T-cell (primary cell): ENCODE results near the gene CALR. TPM values are rescaled to one million over a fixed set of nuclear protein-coding genes. Genes with fewer than 3 reads are reported as not detected.

Experiments used
- ATAC-seq, 4 experiments: fragments of 200-7000 bp in 3 of 4; fragments of 150-1000 bp in 1 of 4; cut with Tn5 transposase; replicated peaks in 1 of 4; 1 replicate in 3 of 4; 2 replicates in 1 of 4; pipeline ENCODE4 v1.10.0; 2021; ENCODE audit warnings: moderate library complexity in 3 of 4, mild to moderate bottlenecking in 2 of 4, moderate number of reproducible peaks in 1 of 4
- CTCF ChIA-PET, 2 donors: fragments of 300-600 bp; sonication (Branson Sonifier 250); formaldehyde crosslinking; loops; one replicate each; lab custom pipeline; 2022; ENCODE audit warnings: antibody characterized with exemption in 2 of 2; lab: Charles Lee
- POLR2A ChIA-PET, 2 donors: fragments of 300-600 bp; sonication (Branson Sonifier 250); formaldehyde crosslinking; loops; one replicate each; lab custom pipeline; 2022; ENCODE audit warnings: antibody characterized with exemption in 2 of 2; lab: Charles Lee
- DNase-seq, 35 experiments: peaks; one replicate each; pipeline versions ENCODE4 v3.0.0 to v3.0.0-alpha.2; 2013 to 2023
- H3K27ac ChIP-seq: one replicate; pipeline ENCODE4 v1.5.1; 2013; ENCODE audit warnings: low read length
- H3K27me3 ChIP-seq, 2 experiments: replicated peaks in 1 of 2; 1 replicate in 1 of 2; 2 replicates in 1 of 2; pipeline versions ENCODE4 v1.6.1 to v1.7.0; 2013; ENCODE audit warnings: low read length in 1 of 2, mixed read lengths in 1 of 2; ENCODE audit not compliant: control insufficient read depth in 2 of 2, insufficient read depth in 2 of 2; ENCODE audit errors: extremely low read depth in 1 of 2
- H3K36me3 ChIP-seq, 2 donors: 1 replicate in 1 of 2; 2 replicates in 1 of 2; pipeline versions ENCODE4 v1.6.1 to v1.7.0; 2013; ENCODE audit warnings: low read length in 1 of 2; ENCODE audit not compliant: control insufficient read depth in 2 of 2, insufficient read depth in 1 of 2; ENCODE audit errors: extremely low read depth in 1 of 2
- H3K4me1 ChIP-seq, 2 experiments: 1 replicate in 1 of 2; 2 replicates in 1 of 2; pipeline versions ENCODE4 v1.6.1 to v1.7.0; 2013; ENCODE audit warnings: low read length in 2 of 2, mixed read lengths in 1 of 2; ENCODE audit not compliant: insufficient read depth in 2 of 2, control insufficient read depth in 1 of 2; ENCODE audit errors: extremely low read depth in 1 of 2
- H3K4me3 ChIP-seq, 2 donors: 1 replicate in 1 of 2; 2 replicates in 1 of 2; pipeline versions ENCODE4 v1.5.1 to v1.7.0; 2013; ENCODE audit warnings: mild to moderate bottlenecking in 2 of 2, low read length in 1 of 2, moderate library complexity in 1 of 2; ENCODE audit not compliant: control insufficient read depth in 1 of 2; ENCODE audit errors: extremely low read depth in 1 of 2
- H3K9me3 ChIP-seq: 2 replicates; pipeline ENCODE4 v1.7.0; 2013
- H3K27ac Mint-ChIP-seq, 2 donors: one replicate each; pipeline ENCODE4 v1.8.0; 2020 to 2021; ENCODE audit warnings: mild to moderate bottlenecking in 2 of 2, mixed read lengths in 2 of 2
- H3K27me3 Mint-ChIP-seq, 2 donors: one replicate each; pipeline ENCODE4 v1.8.0; 2021 to 2022; ENCODE audit warnings: mixed read lengths in 2 of 2
- H3K36me3 Mint-ChIP-seq: one replicate; pipeline ENCODE4 v1.8.0; 2021; ENCODE audit warnings: mixed read lengths
- H3K4me1 Mint-ChIP-seq, 3 donors: one replicate each; pipeline ENCODE4 v1.8.0; 2020 to 2022; ENCODE audit warnings: mixed read lengths in 3 of 3, mild to moderate bottlenecking in 1 of 3
- H3K4me3 Mint-ChIP-seq, 3 donors: one replicate each; pipeline ENCODE4 v1.8.0; 2020 to 2022; ENCODE audit warnings: mild to moderate bottlenecking in 3 of 3, mixed read lengths in 3 of 3, moderate library complexity in 3 of 3
- H3K9me3 Mint-ChIP-seq, 3 donors: one replicate each; pipeline ENCODE4 v1.8.0; 2020 to 2022; ENCODE audit warnings: mixed read lengths in 3 of 3
- WGBS: methylation state at CpG from one replicate; pipeline ENCODE4 v1.1.5; 2013; ENCODE audit warnings: missing lambda C conversion rate; ENCODE audit not compliant: insufficient coverage; 5-methylcytosine and 5-hydroxymethylcytosine counted together
- total RNA-seq, 35 experiments: library from RNA in 6 of 35; stranded (reverse) in 6 of 35; fragments of 120-200 nt in 1 of 35; gene quantifications; one replicate each; pipeline versions ENCODE4 v1.2.1 to v1.2.4 and lab custom pipeline; 2013 to 2026

CALR gene
- total RNA-seq, 5 donors from 2014 or later (not counting 1 experiment from before 2014, with no cell fraction given): 429 to 530 (median 501) TPM

- H3K9me3 Mint-ChIP-seq: no peaks in the 10 kb centered on the region
- 92% methylated on average over 11 of the region's 12 CpGs for WGBS
- CTCF ChIA-PET: interaction anchor here in 1 of 2 donors (0.6 kb wide), 1 partner anchor 18 kb away, joined by 3 read pairs; no protein-coding TSS in a partner anchor
- peaks cover 0 to 5% of the 10 kb centered on the region in 2 donors for H3K27me3 Mint-ChIP-seq
- no peaks in the 10 kb centered on the region for H3K9me3 ChIP-seq
- no peak overlapping the region for H3K4me3 Mint-ChIP-seq
- H3K27me3 ChIP-seq: peaks cover 2 to 46% of the 10 kb centered on the region in 2 experiments
- H3K36me3 ChIP-seq: no peaks in the 10 kb centered on the region
- H3K27ac ChIP-seq: no peak overlapping the region
- H3K27ac Mint-ChIP-seq: no peak overlapping the region
- no peak for DNase-seq
- H3K36me3 Mint-ChIP-seq: no peaks in the 10 kb centered on the region
- POLR2A ChIA-PET: interaction anchor here in 1 of 2 donors (0.7 kb wide), 1 partner anchor 171 kb away, joined by 3 read pairs; no protein-coding TSS in a partner anchor
- no peak overlapping the region for H3K4me3 ChIP-seq
- ATAC-seq: no peak
- H3K4me1 ChIP-seq: peaks cover 0 to 28% of the 10 kb centered on the region in 2 experiments
- H3K4me1 Mint-ChIP-seq: peaks cover 0 to 8% (median 4%) of the 10 kb centered on the region in 3 donors
These were observed 48.3 kb downstream of the CALR start for GRCh38 chr19:12986726-12987125.

- no peak overlapping the region for H3K27ac Mint-ChIP-seq
- WGBS: 92% methylated on average over 1 of the region's 3 CpGs
These were observed 48.8 kb downstream of the CALR start for GRCh38 chr19:12987190-12987589.

GRCh38 chr19:12987781-12988180 is 49.4 kb downstream of the CALR start:
- DNase-seq (no peak), ATAC-seq (no peak)
- Histone ChIP-seq H3K27me3 (peaks cover 2 to 36% of the 10 kb centered on the region in 2 experiments), H3K27ac (no peak overlapping the region), H3K4me3 (no peak overlapping the region), H3K9me3 (no peaks in the 10 kb centered on the region), H3K36me3 (no peaks in the 10 kb centered on the region), H3K4me1 (peaks cover 0 to 26% of the 10 kb centered on the region in 2 experiments)
- CTCF ChIA-PET: no interaction called here
- no peaks in the 10 kb centered on the region for H3K9me3 Mint-ChIP-seq
- H3K36me3 Mint-ChIP-seq: no peaks in the 10 kb centered on the region
- POLR2A ChIA-PET: no interaction called here
- no peak overlapping the region for H3K4me3 Mint-ChIP-seq
- peaks cover 0 to 8% (median 4%) of the 10 kb centered on the region in 3 donors for H3K4me1 Mint-ChIP-seq
- no peak overlapping the region for H3K27ac Mint-ChIP-seq
- peaks cover 0 to 5% of the 10 kb centered on the region in 2 donors for H3K27me3 Mint-ChIP-seq
- 59% methylated on average over 2 of the region's 10 CpGs for WGBS

More at GRCh38 chr19:12987190-12987589, 48.8 kb downstream of the CALR start:
- Mint-ChIP-seq H3K4me1 (peaks cover 0 to 8% (median 4%) of the 10 kb centered on the region in 3 donors), H3K36me3 (no peaks in the 10 kb centered on the region), H3K4me3 (no peak overlapping the region), H3K27me3 (peaks cover 0 to 5% of the 10 kb centered on the region in 2 donors), H3K9me3 (no peaks in the 10 kb centered on the region)
- no peak overlapping the region for H3K4me3 ChIP-seq
- no peak overlapping the region for H3K27ac ChIP-seq
- POLR2A ChIA-PET: no interaction called here
- no peak for DNase-seq
- ATAC-seq: no peak
- H3K27me3 ChIP-seq: peaks cover 2 to 42% of the 10 kb centered on the region in 2 experiments
- no peaks in the 10 kb centered on the region for H3K9me3 ChIP-seq
- CTCF ChIA-PET: interaction anchor here in 1 of 2 donors (0.6 kb wide), 1 partner anchor 19 kb away, joined by 3 read pairs; no protein-coding TSS in a partner anchor
- H3K36me3 ChIP-seq: no peaks in the 10 kb centered on the region
- H3K4me1 ChIP-seq: peaks cover 0 to 28% of the 10 kb centered on the region in 2 experiments

- Mint-ChIP-seq H3K4me1 (peaks cover 7 to 10% (median 9%) of the 10 kb centered on the region in 3 donors), H3K36me3 (no peaks in the 10 kb centered on the region), H3K9me3 (no peaks in the 10 kb centered on the region), H3K27me3 (peaks cover 5% of the 10 kb centered on the region in 2 donors), H3K4me3 (no peak overlapping the region), H3K27ac (no peak overlapping the region)
- H3K9me3 ChIP-seq: no peaks in the 10 kb centered on the region
- no peak overlapping the region for H3K4me3 ChIP-seq
- H3K4me1 ChIP-seq: peaks cover 3 to 8% of the 10 kb centered on the region in 2 experiments
- H3K27me3 ChIP-seq: peaks cover 5 to 41% of the 10 kb centered on the region in 2 experiments
- DNase-seq (no peak), ATAC-seq (no peak)
- 80% methylated on average over 14 of the region's 22 CpGs for WGBS
- ChIA-PET POLR2A (no interaction called here), CTCF (no interaction called here)
- no peaks in the 10 kb centered on the region for H3K36me3 ChIP-seq
- H3K27ac ChIP-seq: no peak overlapping the region
These were observed 52.0 kb downstream of the CALR start for GRCh38 chr19:12990431-12990830.

- no peak overlapping the region for H3K27ac ChIP-seq
- Mint-ChIP-seq H3K27ac (no peak overlapping the region), H3K4me1 (peaks cover 7 to 9% (median 8%) of the 10 kb centered on the region in 3 donors), H3K4me3 (no peak overlapping the region), H3K27me3 (peaks cover 5% of the 10 kb centered on the region in 2 donors), H3K36me3 (no peaks in the 10 kb centered on the region), H3K9me3 (no peaks in the 10 kb centered on the region)
- POLR2A ChIA-PET: no interaction called here
- no peak overlapping the region for H3K4me3 ChIP-seq
- peaks cover 5 to 38% of the 10 kb centered on the region in 2 experiments for H3K27me3 ChIP-seq
- H3K9me3 ChIP-seq: no peaks in the 10 kb centered on the region
- no peaks in the 10 kb centered on the region for H3K36me3 ChIP-seq
- 74% methylated on average over 3 of the region's 3 CpGs for WGBS
- H3K4me1 ChIP-seq: peaks cover 3 to 8% of the 10 kb centered on the region in 2 experiments
- DNase-seq (no peak), ATAC-seq (no peak)
- CTCF ChIA-PET: no interaction called here
These were observed 52.4 kb downstream of the CALR start for GRCh38 chr19:12990853-12991252.

GRCh38 chr19:12991296-12991695 is 52.9 kb downstream of the CALR start:
- Mint-ChIP-seq H3K27ac (no peak overlapping the region), H3K36me3 (no peaks in the 10 kb centered on the region), H3K4me3 (no peak overlapping the region), H3K9me3 (no peaks in the 10 kb centered on the region), H3K4me1 (peaks cover 9 to 10% (median 9%) of the 10 kb centered on the region in 3 donors), H3K27me3 (peaks cover 5% of the 10 kb centered on the region in 2 donors)
- Histone ChIP-seq H3K4me3 (no peak overlapping the region), H3K36me3 (no peaks in the 10 kb centered on the region), H3K4me1 (peaks cover 3 to 11% of the 10 kb centered on the region in 2 experiments), H3K9me3 (no peaks in the 10 kb centered on the region), H3K27me3 (peaks cover 5 to 38% of the 10 kb centered on the region in 2 experiments), H3K27ac (no peak overlapping the region)
- ATAC-seq (no peak), DNase-seq (no peak)
- 99% methylated on average over 5 of the region's 5 CpGs for WGBS
- ChIA-PET POLR2A (no interaction called here), CTCF (interaction anchor here in 1 of 2 donors (0.6 kb wide), 2 partner anchors 22 to 134 kb away, joined by 3 read pairs; no protein-coding TSS in a partner anchor)
